GM18526 (cell line): ENCODE measurements around the gene ATP6AP1.

Source experiments
- POLR2A ChIP-seq: IDR thresholded peaks from 3 replicates; pipeline ENCODE4 v1.6.1; 2011; ENCODE audit not compliant: insufficient read length; ENCODE audit errors: extremely low read depth

ATP6AP1 gene

GRCh38 chrX:154428176-154429171 lies at the start of gene ATP6AP1:
ATP6AP1 (plus strand) TSS chrX:154428677; CDS start chrX:154428693, 16 bp downstream.
- peak; percentile 56 for TF ChIP-seq POLR2A

GRCh38 chrX:154378799-154379568 lies 49.5 kb upstream of the ATP6AP1 start, which contains the start of gene EMD:
EMD (plus strand) TSS chrX:154379295; CDS start chrX:154379485, 190 bp downstream.
- peak; percentile 52 for TF ChIP-seq POLR2A

GRCh38 chrX:154379569-154379951 lies 48.9 kb upstream of the ATP6AP1 start:
- TF ChIP-seq POLR2A: no peak

- no peak for TF ChIP-seq POLR2A
These were observed 48.3 kb upstream of the ATP6AP1 start for GRCh38 chrX:154380153-154380552.

GRCh38 chrX:154380787-154381186 lies 47.7 kb upstream of the ATP6AP1 start:
- TF ChIP-seq POLR2A: no peak

- TF ChIP-seq POLR2A: no peak
These were observed 47.2 kb upstream of the ATP6AP1 start for GRCh38 chrX:154381271-154381670.

GRCh38 chrX:154382483-154383069 lies 45.9 kb upstream of the ATP6AP1 start:
- TF ChIP-seq POLR2A: peak; percentile 10

- TF ChIP-seq POLR2A: no peak
These were observed 44.9 kb upstream of the ATP6AP1 start for GRCh38 chrX:154383359-154384283.

- no peak for TF ChIP-seq POLR2A
These were observed 44.1 kb upstream of the ATP6AP1 start for GRCh38 chrX:154384284-154384892.

GRCh38 chrX:154396973-154397887 lies 31.2 kb upstream of the ATP6AP1 start:
- TF ChIP-seq POLR2A: no peak

- TF ChIP-seq POLR2A: peak; percentile 99
These were observed 30.4 kb upstream of the ATP6AP1 start, which contains the start of gene RPL10 for GRCh38 chrX:154397888-154398667. RPL10 (plus strand) TSS chrX:154398377; CDS start chrX:154398520, 143 bp downstream.

- no peak for TF ChIP-seq POLR2A
These were observed 29.6 kb upstream of the ATP6AP1 start for GRCh38 chrX:154398668-154399526.
